Neural progenitor cell (in vitro differentiated cells): Measurements from ENCODE around the gene PNPLA7.

Experiments used
- CTCF ChIP-seq: fragments of 200-600 bp; sonication (generic); IDR thresholded peaks from 2 replicates; pipeline ENCODE4 v1.5.1; 2017; ENCODE audit warnings: antibody characterized with exemption, mild to moderate bottlenecking
- EZH2 ChIP-seq: fragments of 200-600 bp; sonication (generic); IDR thresholded peaks from 2 replicates; pipeline ENCODE4 v1.6.1; 2017; ENCODE audit warnings: antibody characterized with exemption, mild to moderate bottlenecking, moderate library complexity
- EZH2phosphoT487 ChIP-seq: fragments of 200-600 bp; sonication (generic); IDR thresholded peaks from 2 replicates; pipeline ENCODE4 v1.6.1; 2017; ENCODE audit warnings: antibody characterized with exemption

DNA sequence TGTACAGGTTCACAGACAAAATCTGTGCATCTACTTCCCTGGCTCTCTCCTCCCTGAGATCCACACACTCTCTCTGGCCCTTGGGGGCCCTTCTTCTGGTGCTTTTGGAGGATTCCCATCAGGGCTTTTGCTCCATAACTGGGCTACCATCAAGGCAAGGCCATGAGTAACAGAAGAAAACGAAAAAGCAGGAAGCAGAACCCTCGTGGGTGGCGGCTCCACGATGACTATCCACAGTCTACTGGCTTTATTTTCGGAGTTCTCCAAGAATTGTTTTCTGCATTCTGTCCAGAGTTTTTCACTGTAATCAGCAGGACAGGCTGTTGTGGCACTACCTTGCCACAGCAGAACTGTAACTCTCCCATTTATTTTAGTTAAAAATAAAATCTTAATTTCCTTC lies 19.9 kb downstream of the PNPLA7 start:
- TF ChIP-seq CTCF = no peak
- TF ChIP-seq EZH2 = no peak
- TF ChIP-seq EZH2phosphoT487 = no peak
